ENCODE measurements around the gene SMARCA1. TPM values are rescaled to one million over a fixed set of nuclear protein-coding genes. Genes with fewer than 3 reads are reported as not detected.

The SMARCA1 gene
- total RNA-seq, 1 experiment from 2014 or later: 38.8 TPM

DNA sequence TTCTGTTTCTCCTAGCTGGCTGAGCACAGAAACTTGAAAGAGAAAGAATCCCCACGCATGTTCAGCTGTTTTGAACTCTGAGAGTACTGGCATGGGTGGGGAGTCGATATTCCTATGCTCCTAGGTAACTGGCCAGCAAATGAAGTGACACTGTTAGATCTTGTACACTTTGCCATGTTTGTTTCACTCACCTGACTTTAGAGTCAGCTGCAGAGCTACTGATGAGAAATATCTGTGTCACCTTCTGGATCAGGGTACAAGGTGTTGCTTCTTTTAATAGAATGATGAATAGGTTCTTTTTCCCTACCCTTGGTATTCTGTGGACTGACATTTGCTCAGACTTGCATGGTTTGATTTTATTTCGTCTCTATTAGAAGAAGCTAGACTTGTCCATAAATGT, 45.1 kb upstream of the SMARCA1 start (continued):
- TF ChIP-seq, protein P1, sequence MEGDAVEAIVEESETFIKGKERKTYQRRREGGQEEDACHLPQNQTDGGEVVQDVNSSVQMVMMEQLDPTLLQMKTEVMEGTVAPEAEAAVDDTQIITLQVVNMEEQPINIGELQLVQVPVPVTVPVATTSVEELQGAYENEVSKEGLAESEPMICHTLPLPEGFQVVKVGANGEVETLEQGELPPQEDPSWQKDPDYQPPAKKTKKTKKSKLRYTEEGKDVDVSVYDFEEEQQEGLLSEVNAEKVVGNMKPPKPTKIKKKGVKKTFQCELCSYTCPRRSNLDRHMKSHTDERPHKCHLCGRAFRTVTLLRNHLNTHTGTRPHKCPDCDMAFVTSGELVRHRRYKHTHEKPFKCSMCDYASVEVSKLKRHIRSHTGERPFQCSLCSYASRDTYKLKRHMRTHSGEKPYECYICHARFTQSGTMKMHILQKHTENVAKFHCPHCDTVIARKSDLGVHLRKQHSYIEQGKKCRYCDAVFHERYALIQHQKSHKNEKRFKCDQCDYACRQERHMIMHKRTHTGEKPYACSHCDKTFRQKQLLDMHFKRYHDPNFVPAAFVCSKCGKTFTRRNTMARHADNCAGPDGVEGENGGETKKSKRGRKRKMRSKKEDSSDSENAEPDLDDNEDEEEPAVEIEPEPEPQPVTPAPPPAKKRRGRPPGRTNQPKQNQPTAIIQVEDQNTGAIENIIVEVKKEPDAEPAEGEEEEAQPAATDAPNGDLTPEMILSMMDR (IDR thresholded peaks at IDR 0.05 in 2 of 3, conservative IDR thresholded peaks at IDR 0.05 in 1 of 3; ENCODE audit: borderline replicate concordance in 1 of 3, insufficient read depth in 1 of 3, low read depth in 2 of 3, low read length in 2 of 3): no peak
- TF ChIP-seq, protein P2, sequence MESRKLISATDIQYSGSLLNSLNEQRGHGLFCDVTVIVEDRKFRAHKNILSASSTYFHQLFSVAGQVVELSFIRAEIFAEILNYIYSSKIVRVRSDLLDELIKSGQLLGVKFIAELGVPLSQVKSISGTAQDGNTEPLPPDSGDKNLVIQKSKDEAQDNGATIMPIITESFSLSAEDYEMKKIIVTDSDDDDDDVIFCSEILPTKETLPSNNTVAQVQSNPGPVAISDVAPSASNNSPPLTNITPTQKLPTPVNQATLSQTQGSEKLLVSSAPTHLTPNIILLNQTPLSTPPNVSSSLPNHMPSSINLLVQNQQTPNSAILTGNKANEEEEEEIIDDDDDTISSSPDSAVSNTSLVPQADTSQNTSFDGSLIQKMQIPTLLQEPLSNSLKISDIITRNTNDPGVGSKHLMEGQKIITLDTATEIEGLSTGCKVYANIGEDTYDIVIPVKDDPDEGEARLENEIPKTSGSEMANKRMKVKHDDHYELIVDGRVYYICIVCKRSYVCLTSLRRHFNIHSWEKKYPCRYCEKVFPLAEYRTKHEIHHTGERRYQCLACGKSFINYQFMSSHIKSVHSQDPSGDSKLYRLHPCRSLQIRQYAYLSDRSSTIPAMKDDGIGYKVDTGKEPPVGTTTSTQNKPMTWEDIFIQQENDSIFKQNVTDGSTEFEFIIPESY (IDR thresholded peaks at IDR 0.05; ENCODE audit: extremely low read depth, insufficient replicate concordance, low read length): no peak
- TF ChIP-seq, protein P3, sequence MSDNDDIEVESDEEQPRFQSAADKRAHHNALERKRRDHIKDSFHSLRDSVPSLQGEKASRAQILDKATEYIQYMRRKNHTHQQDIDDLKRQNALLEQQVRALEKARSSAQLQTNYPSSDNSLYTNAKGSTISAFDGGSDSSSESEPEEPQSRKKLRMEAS (IDR thresholded peaks at IDR 0.05): no peak

DNA sequence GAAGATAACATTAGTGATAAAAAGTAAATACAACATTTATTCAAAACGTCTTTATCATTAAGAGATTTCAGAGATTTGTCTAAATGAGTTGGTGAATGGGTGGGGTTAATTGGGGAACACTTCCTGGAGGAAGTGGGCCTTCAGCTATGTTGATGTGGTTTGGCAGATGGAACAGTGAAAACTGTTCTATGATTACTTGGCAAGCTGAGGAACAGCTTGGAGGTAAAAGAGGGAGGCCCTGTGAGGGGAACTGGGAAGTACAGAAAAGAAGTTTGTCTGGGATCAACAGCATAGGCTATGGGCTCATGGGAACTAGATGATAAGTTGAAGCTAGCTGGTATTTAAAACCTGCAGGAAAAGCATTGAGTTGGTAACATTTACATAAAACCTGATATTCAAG, 42.8 kb upstream of the SMARCA1 start:
- H3K27ac ChIP-seq (ENCODE audit: low read depth, low read length): no peak overlapping the region
- no TSS peak for BruUV-seq (replicated peaks)
- RAD21 ChIA-PET (ENCODE audit: low non-redundant PET in 1 of 2, low total read pairs in 2 of 2, uncharacterized antibody in 2 of 2, unreplicated experiment in 2 of 2): no interaction called here
- ATAC-seq (no peak), DNase-seq (ENCODE audit: low read depth, low spot score) (no peak)
- H3K9ac ChIP-seq (ENCODE audit: low read length): no peak overlapping the region
- H2AFZ ChIP-seq (ENCODE audit: low read depth, low read length, poor library complexity, severe bottlenecking): no peak overlapping the region
- no peaks in the 10 kb centered on the region for H4K20me1 ChIP-seq (ENCODE audit: insufficient read depth)
- no peaks in the 10 kb centered on the region for H3K4me1 ChIP-seq (ENCODE audit: control insufficient read depth in 1 of 2, insufficient read depth in 2 of 2, low read length in 2 of 2)
- TF ChIP-seq ZNF274 (IDR thresholded peaks at IDR 0.05; ENCODE audit: low read depth, low read length) (no peak), EZH2phosphoT487 (IDR thresholded peaks at IDR 0.05; ENCODE audit: borderline replicate concordance) (no peak), ELF1 (IDR thresholded peaks at IDR 0.05; ENCODE audit: borderline replicate concordance, low read depth) (no peak), CEBPB (IDR thresholded peaks at IDR 0.05; ENCODE audit: low read depth) (no peak), YY1 (IDR thresholded peaks at IDR 0.05; ENCODE audit: extremely low read depth, insufficient replicate concordance, low read depth, low read length) (no peak), SRF (IDR thresholded peaks at IDR 0.05; ENCODE audit: low read depth) (no peak), JUND (IDR thresholded peaks at IDR 0.05) (no peak), ZFX (IDR thresholded peaks at IDR 0.05) (no peak), FOSL1 (IDR thresholded peaks at IDR 0.05; ENCODE audit: low read depth) (no peak)
- TF ChIP-seq, protein P3 (IDR thresholded peaks at IDR 0.05): no peak
- TF ChIP-seq, protein P1 (IDR thresholded peaks at IDR 0.05 in 2 of 3, conservative IDR thresholded peaks at IDR 0.05 in 1 of 3; ENCODE audit: borderline replicate concordance in 1 of 3, insufficient read depth in 1 of 3, low read depth in 2 of 3, low read length in 2 of 3): no peak
- TF ChIP-seq, protein P4, sequence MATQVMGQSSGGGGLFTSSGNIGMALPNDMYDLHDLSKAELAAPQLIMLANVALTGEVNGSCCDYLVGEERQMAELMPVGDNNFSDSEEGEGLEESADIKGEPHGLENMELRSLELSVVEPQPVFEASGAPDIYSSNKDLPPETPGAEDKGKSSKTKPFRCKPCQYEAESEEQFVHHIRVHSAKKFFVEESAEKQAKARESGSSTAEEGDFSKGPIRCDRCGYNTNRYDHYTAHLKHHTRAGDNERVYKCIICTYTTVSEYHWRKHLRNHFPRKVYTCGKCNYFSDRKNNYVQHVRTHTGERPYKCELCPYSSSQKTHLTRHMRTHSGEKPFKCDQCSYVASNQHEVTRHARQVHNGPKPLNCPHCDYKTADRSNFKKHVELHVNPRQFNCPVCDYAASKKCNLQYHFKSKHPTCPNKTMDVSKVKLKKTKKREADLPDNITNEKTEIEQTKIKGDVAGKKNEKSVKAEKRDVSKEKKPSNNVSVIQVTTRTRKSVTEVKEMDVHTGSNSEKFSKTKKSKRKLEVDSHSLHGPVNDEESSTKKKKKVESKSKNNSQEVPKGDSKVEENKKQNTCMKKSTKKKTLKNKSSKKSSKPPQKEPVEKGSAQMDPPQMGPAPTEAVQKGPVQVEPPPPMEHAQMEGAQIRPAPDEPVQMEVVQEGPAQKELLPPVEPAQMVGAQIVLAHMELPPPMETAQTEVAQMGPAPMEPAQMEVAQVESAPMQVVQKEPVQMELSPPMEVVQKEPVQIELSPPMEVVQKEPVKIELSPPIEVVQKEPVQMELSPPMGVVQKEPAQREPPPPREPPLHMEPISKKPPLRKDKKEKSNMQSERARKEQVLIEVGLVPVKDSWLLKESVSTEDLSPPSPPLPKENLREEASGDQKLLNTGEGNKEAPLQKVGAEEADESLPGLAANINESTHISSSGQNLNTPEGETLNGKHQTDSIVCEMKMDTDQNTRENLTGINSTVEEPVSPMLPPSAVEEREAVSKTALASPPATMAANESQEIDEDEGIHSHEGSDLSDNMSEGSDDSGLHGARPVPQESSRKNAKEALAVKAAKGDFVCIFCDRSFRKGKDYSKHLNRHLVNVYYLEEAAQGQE (IDR thresholded peaks at IDR 0.05; ENCODE audit: low read depth): no peak
- H3K9me3 ChIP-seq (ENCODE audit: control insufficient read depth in 1 of 2, insufficient read depth in 1 of 2, low read depth in 1 of 2, low read length in 2 of 2): no peaks in the 10 kb centered on the region
- no peaks in the 10 kb centered on the region for H3K79me2 ChIP-seq (ENCODE audit: insufficient read depth, low read length)
- H3K4me3 ChIP-seq (replicated peaks in 1 of 2; ENCODE audit: low read depth in 1 of 2, low read length in 2 of 2): no peak overlapping the region
- H3K27me3 ChIP-seq (ENCODE audit: insufficient read depth, low read length): no peaks in the 10 kb centered on the region
- H3K9me2 ChIP-seq (ENCODE audit: insufficient read depth): no peaks in the 10 kb centered on the region
- peaks cover 4 to 10% of the 10 kb centered on the region in 2 experiments; a peak in 2 of 4 replicates for H3K36me3 ChIP-seq (ENCODE audit: control insufficient read depth in 1 of 2, insufficient read depth in 2 of 2, low read length in 2 of 2)
- POLR2A ChIA-PET: no interaction called here
- no peak overlapping the region for H3K4me2 ChIP-seq (ENCODE audit: low read length)
- CTCF ChIA-PET: no interaction called here
- intact Hi-C loops (cut with micrococcal nuclease): no loop called here

Measured in HCT116 (cell line).